T-helper 1 cell treated with Interleukin-12 subunit alpha and Interleukin-12 subunit beta and Interleukin-4 antibody, amounts not matched to agents 30 μg/mL and 1 μg/mL, for 36 hours (primary cell): Measurements from ENCODE around the gene DAZL.

Experiments used
- H3K27ac Mint-ChIP-seq: one replicate; pipeline ENCODE4 v1.8.0; 2021; ENCODE audit warnings: mild to moderate bottlenecking, mixed read lengths
- H3K27me3 Mint-ChIP-seq: one replicate; pipeline ENCODE4 v1.8.0; 2021; ENCODE audit warnings: low read depth, mixed read lengths
- H3K36me3 Mint-ChIP-seq: one replicate; pipeline ENCODE4 v1.8.0; 2021; ENCODE audit warnings: low read depth, mixed read lengths
- H3K4me1 Mint-ChIP-seq: one replicate; pipeline ENCODE4 v1.8.0; 2021; ENCODE audit warnings: low read depth, mixed read lengths
- H3K4me3 Mint-ChIP-seq: one replicate; pipeline ENCODE4 v1.8.0; 2021; ENCODE audit warnings: mild to moderate bottlenecking, moderate library complexity, mixed read lengths
- H3K9me3 Mint-ChIP-seq: one replicate; pipeline ENCODE4 v1.8.0; 2021; ENCODE audit warnings: mixed read lengths

DAZL gene

GRCh38 chr3:16606398-16606797 lies 1.2 kb upstream of the DAZL start:
- no peaks in the 10 kb centered on the region for H3K36me3 Mint-ChIP-seq
- peaks cover 31% of the 10 kb centered on the region for H3K27me3 Mint-ChIP-seq
- no peaks in the 10 kb centered on the region for H3K4me1 Mint-ChIP-seq

GRCh38 chr3:16605966-16606365 lies 743 bp upstream of the DAZL start:
- Mint-ChIP-seq H3K4me1 (peaks cover 2% of the 10 kb centered on the region), H3K27ac (no peak overlapping the region), H3K36me3 (no peaks in the 10 kb centered on the region), H3K9me3 (no peaks in the 10 kb centered on the region), H3K4me3 (no peak overlapping the region), H3K27me3 (peaks cover 34% of the 10 kb centered on the region)

More at GRCh38 chr3:16606398-16606797, 1.2 kb upstream of the DAZL start:
- H3K9me3 Mint-ChIP-seq, result no peaks in the 10 kb centered on the region
- no peak overlapping the region for H3K27ac Mint-ChIP-seq
- no peak overlapping the region for H3K4me3 Mint-ChIP-seq

- H3K27ac Mint-ChIP-seq, result no peak overlapping the region
- no peaks in the 10 kb centered on the region for H3K9me3 Mint-ChIP-seq
- no peak overlapping the region for H3K4me3 Mint-ChIP-seq
- H3K36me3 Mint-ChIP-seq, result no peaks in the 10 kb centered on the region
- H3K27me3 Mint-ChIP-seq, result peaks cover 40% of the 10 kb centered on the region
- peaks cover 5% of the 10 kb centered on the region for H3K4me1 Mint-ChIP-seq
Measured at GRCh38 chr3:16604433-16604832, 790 bp downstream of the DAZL start.

GRCh38 chr3:16601537-16602005 lies 3.7 kb downstream of the DAZL start:
- peaks cover 14% of the 10 kb centered on the region for H3K4me1 Mint-ChIP-seq
- H3K4me3 Mint-ChIP-seq, result no peak overlapping the region
- H3K9me3 Mint-ChIP-seq, result no peaks in the 10 kb centered on the region
- peaks cover 55% of the 10 kb centered on the region for H3K27me3 Mint-ChIP-seq
- no peaks in the 10 kb centered on the region for H3K36me3 Mint-ChIP-seq
- no peak overlapping the region for H3K27ac Mint-ChIP-seq

GRCh38 chr3:16600780-16601536 lies 4.3 kb downstream of the DAZL start:
- H3K4me1 Mint-ChIP-seq, result peaks cover 20% of the 10 kb centered on the region
- H3K27ac Mint-ChIP-seq, result no peak overlapping the region
- H3K27me3 Mint-ChIP-seq, result peaks cover 61% of the 10 kb centered on the region

GRCh38 chr3:16599694-16600093 lies 5.5 kb downstream of the DAZL start:
- H3K4me3 Mint-ChIP-seq, result no peak overlapping the region
- H3K27me3 Mint-ChIP-seq, result peaks cover 68% of the 10 kb centered on the region
- H3K36me3 Mint-ChIP-seq, result no peaks in the 10 kb centered on the region
- H3K9me3 Mint-ChIP-seq, result no peaks in the 10 kb centered on the region
- H3K4me1 Mint-ChIP-seq, result peaks cover 24% of the 10 kb centered on the region
- no peak overlapping the region for H3K27ac Mint-ChIP-seq

More at GRCh38 chr3:16600780-16601536, 4.3 kb downstream of the DAZL start:
- Mint-ChIP-seq H3K36me3 (no peaks in the 10 kb centered on the region), H3K4me3 (no peak overlapping the region), H3K9me3 (no peaks in the 10 kb centered on the region)

GRCh38 chr3:16596352-16597032 lies 8.7 kb downstream of the DAZL start:
- Mint-ChIP-seq H3K27me3 (peaks cover 69% of the 10 kb centered on the region), H3K4me3 (no peak overlapping the region)

GRCh38 chr3:16595778-16596177 lies 9.4 kb downstream of the DAZL start:
- no peak overlapping the region for H3K27ac Mint-ChIP-seq
- H3K36me3 Mint-ChIP-seq, result no peaks in the 10 kb centered on the region
- H3K4me3 Mint-ChIP-seq, result no peak overlapping the region
- H3K4me1 Mint-ChIP-seq, result peaks cover 20% of the 10 kb centered on the region
- H3K27me3 Mint-ChIP-seq, result peaks cover 70% of the 10 kb centered on the region
- H3K9me3 Mint-ChIP-seq, result no peaks in the 10 kb centered on the region

More at GRCh38 chr3:16596352-16597032, 8.7 kb downstream of the DAZL start:
- Mint-ChIP-seq H3K36me3 (no peaks in the 10 kb centered on the region), H3K9me3 (no peaks in the 10 kb centered on the region), H3K4me1 (peaks cover 24% of the 10 kb centered on the region), H3K27ac (no peak overlapping the region)

GRCh38 chr3:16589867-16590624 lies 15.2 kb downstream of the DAZL start:
- Mint-ChIP-seq H3K36me3 (no peaks in the 10 kb centered on the region), H3K27ac (no peak overlapping the region), H3K27me3 (peaks cover 30% of the 10 kb centered on the region), H3K9me3 (no peaks in the 10 kb centered on the region), H3K4me1 (peaks cover 8% of the 10 kb centered on the region), H3K4me3 (no peak overlapping the region)

- Mint-ChIP-seq H3K4me3 (no peak overlapping the region), H3K27ac (no peak overlapping the region), H3K36me3 (no peaks in the 10 kb centered on the region), H3K9me3 (no peaks in the 10 kb centered on the region), H3K4me1 (peaks cover 12% of the 10 kb centered on the region), H3K27me3 (peaks cover 25% of the 10 kb centered on the region)
Measured at GRCh38 chr3:16589120-16589519, 16.1 kb downstream of the DAZL start.

- Mint-ChIP-seq H3K27me3 (peaks cover 19% of the 10 kb centered on the region), H3K27ac (no peak overlapping the region), H3K4me1 (peaks cover 14% of the 10 kb centered on the region), H3K9me3 (no peaks in the 10 kb centered on the region), H3K36me3 (no peaks in the 10 kb centered on the region), H3K4me3 (no peak overlapping the region)
Measured at GRCh38 chr3:16587681-16588060, 17.6 kb downstream of the DAZL start.

- Mint-ChIP-seq H3K4me1 (peaks cover 14% of the 10 kb centered on the region), H3K9me3 (no peaks in the 10 kb centered on the region), H3K36me3 (no peaks in the 10 kb centered on the region), H3K27me3 (peaks cover 19% of the 10 kb centered on the region), H3K4me3 (no peak overlapping the region), H3K27ac (no peak overlapping the region)
Measured at GRCh38 chr3:16587047-16587680, 18.1 kb downstream of the DAZL start.

- H3K4me3 Mint-ChIP-seq, result no peak overlapping the region
- peaks cover 20% of the 10 kb centered on the region for H3K27me3 Mint-ChIP-seq
Measured at GRCh38 chr3:16584880-16585279, 20.3 kb downstream of the DAZL start.

GRCh38 chr3:16583551-16583950 lies 21.7 kb downstream of the DAZL start:
- H3K36me3 Mint-ChIP-seq, result no peaks in the 10 kb centered on the region

More at GRCh38 chr3:16584880-16585279, 20.3 kb downstream of the DAZL start:
- H3K4me1 Mint-ChIP-seq, result peaks cover 11% of the 10 kb centered on the region
- no peak overlapping the region for H3K27ac Mint-ChIP-seq
- H3K36me3 Mint-ChIP-seq, result no peaks in the 10 kb centered on the region
- peaks cover 3% of the 10 kb centered on the region for H3K9me3 Mint-ChIP-seq

More at GRCh38 chr3:16583551-16583950, 21.7 kb downstream of the DAZL start:
- Mint-ChIP-seq H3K4me1 (peaks cover 7% of the 10 kb centered on the region), H3K27me3 (peaks cover 33% of the 10 kb centered on the region), H3K9me3 (peaks cover 3% of the 10 kb centered on the region), H3K27ac (no peak overlapping the region), H3K4me3 (no peak overlapping the region)
